Hematopoietic multipotent progenitor cell treated with erythropoietin and hydrocortisone succinate and interleukin-3 and kit ligand, for 6 days (in vitro differentiated cells): Measurements from ENCODE around the gene HEPH.
"Not testable (repeated sequence)": the region's sequence is repeated elsewhere in the genome, so short reads cannot be mapped to it uniquely, and the experiment has no call there.

Source experiments
- DNase-seq: peaks from one replicate; pipeline ENCODE4 v3.0.0-alpha.2; 2015

HEPH gene

GRCh38 chrX:66163849-66164411, at the start of gene HEPH:
Gene HEPH (plus strand): TSS chrX:66164247. CDS start chrX:66170571, 6,324 bp downstream.
- no peak for DNase-seq

GRCh38 chrX:66118722-66119121, 45.3 kb upstream of the HEPH start:
- DNase-seq, result not testable (repeated sequence)

- not testable (repeated sequence) for DNase-seq
Measured at GRCh38 chrX:66121354-66121753, 42.7 kb upstream of the HEPH start.

- peak; percentile 81 for DNase-seq
Measured at GRCh38 chrX:66126662-66127061, 37.4 kb upstream of the HEPH start.

- no peak for DNase-seq
Measured at GRCh38 chrX:66130469-66130868, 33.6 kb upstream of the HEPH start.

GRCh38 chrX:66135284-66135683, 28.8 kb upstream of the HEPH start:
- not testable (repeated sequence) for DNase-seq

GRCh38 chrX:66142351-66142750, 21.7 kb upstream of the HEPH start:
- no peak for DNase-seq

GRCh38 chrX:66144258-66144657, 19.8 kb upstream of the HEPH start:
- DNase-seq, result no peak

GRCh38 chrX:66149519-66149918, 14.5 kb upstream of the HEPH start:
- no peak for DNase-seq

GRCh38 chrX:66150163-66150562, 13.9 kb upstream of the HEPH start:
- DNase-seq, result no peak

- DNase-seq, result peak; percentile 73
Measured at GRCh38 chrX:66162331-66162822, 1.7 kb upstream of the HEPH start.

- no peak for DNase-seq
Measured at GRCh38 chrX:66163447-66163846, 600 bp upstream of the HEPH start.

GRCh38 chrX:66164470-66164869, 423 bp downstream of the HEPH start:
- DNase-seq, result no peak

GRCh38 chrX:66164931-66165330, 884 bp downstream of the HEPH start:
- DNase-seq, result no peak

GRCh38 chrX:66166671-66167070, 2.6 kb downstream of the HEPH start:
- no peak for DNase-seq

- no peak for DNase-seq
Measured at GRCh38 chrX:66167431-66167830, 3.4 kb downstream of the HEPH start.

GRCh38 chrX:66176134-66176533, 12.1 kb downstream of the HEPH start:
- DNase-seq, result peak; percentile 7

GRCh38 chrX:66191563-66191962, 27.5 kb downstream of the HEPH start:
- DNase-seq, result no peak

GRCh38 chrX:66193821-66194220, 29.8 kb downstream of the HEPH start:
- DNase-seq, result no peak

- DNase-seq, result peak; percentile 37
Measured at GRCh38 chrX:66200050-66200664, 36.1 kb downstream of the HEPH start.

GRCh38 chrX:66200855-66201795, 37.1 kb downstream of the HEPH start:
- DNase-seq, result peak; percentile 55

GRCh38 chrX:66203114-66203513, 39.1 kb downstream of the HEPH start:
- no peak for DNase-seq

- peak; percentile 27 for DNase-seq
Measured at GRCh38 chrX:66221856-66222255, 57.8 kb downstream of the HEPH start.

- no peak for DNase-seq
Measured at GRCh38 chrX:66232296-66232695, 68.2 kb downstream of the HEPH start.
